GM23338 (cell line): ENCODE results near the gene MEI1.

Source experiments
- CREB1 ChIP-seq: fragments of 250-450 bp; sonication (Bioruptor Pico); IDR thresholded peaks from 2 replicates; pipeline ENCODE4 v1.5.0; 2020; ENCODE audit warnings: low read depth, mild to moderate bottlenecking, moderate library complexity
- CTCF ChIP-seq, 2 experiments: fragments of 200-600 bp in 1 of 2; sonication (generic) in 1 of 2; conservative IDR thresholded peaks; 2 replicates each; pipeline versions ENCODE4 v1.5.1 to v1.6.1; 2016 to 2017; ENCODE audit warnings: antibody characterized with exemption in 2 of 2, low read depth in 2 of 2, mild to moderate bottlenecking in 2 of 2, moderate library complexity in 1 of 2
- EZH2 ChIP-seq: fragments of 200-600 bp; sonication (generic); IDR thresholded peaks from one replicate; pipeline ENCODE4 v1.8.0; 2017; ENCODE audit warnings: antibody characterized with exemption, mild to moderate bottlenecking, low read depth; ENCODE audit not compliant: unreplicated experiment
- EZH2phosphoT487 ChIP-seq: fragments of 200-600 bp; sonication (generic); IDR thresholded peaks from one replicate; pipeline ENCODE4 v1.8.1; 2018; ENCODE audit warnings: antibody characterized with exemption; ENCODE audit not compliant: unreplicated experiment
- POLR2AphosphoS5 ChIP-seq: IDR thresholded peaks from 2 replicates; pipeline ENCODE4 v1.6.1; 2016; ENCODE audit warnings: antibody characterized with exemption, low read depth
- STAT1 ChIP-seq: IDR thresholded peaks from one replicate; pipeline ENCODE4 v1.6.1; 2016; ENCODE audit warnings: antibody characterized with exemption; ENCODE audit not compliant: unreplicated experiment
- ZNF462 ChIP-seq: fragments of 250-450 bp; sonication (Bioruptor Pico); IDR thresholded peaks from 2 replicates; pipeline ENCODE4 v1.5.0; 2020; ENCODE audit warnings: mild to moderate bottlenecking, moderate library complexity
- TF ChIP-seq, protein P1 (sequence below): IDR thresholded peaks from one replicate; pipeline ENCODE4 v1.6.1; 2018; ENCODE audit warnings: antibody characterized with exemption; ENCODE audit not compliant: unreplicated experiment

DNA sequence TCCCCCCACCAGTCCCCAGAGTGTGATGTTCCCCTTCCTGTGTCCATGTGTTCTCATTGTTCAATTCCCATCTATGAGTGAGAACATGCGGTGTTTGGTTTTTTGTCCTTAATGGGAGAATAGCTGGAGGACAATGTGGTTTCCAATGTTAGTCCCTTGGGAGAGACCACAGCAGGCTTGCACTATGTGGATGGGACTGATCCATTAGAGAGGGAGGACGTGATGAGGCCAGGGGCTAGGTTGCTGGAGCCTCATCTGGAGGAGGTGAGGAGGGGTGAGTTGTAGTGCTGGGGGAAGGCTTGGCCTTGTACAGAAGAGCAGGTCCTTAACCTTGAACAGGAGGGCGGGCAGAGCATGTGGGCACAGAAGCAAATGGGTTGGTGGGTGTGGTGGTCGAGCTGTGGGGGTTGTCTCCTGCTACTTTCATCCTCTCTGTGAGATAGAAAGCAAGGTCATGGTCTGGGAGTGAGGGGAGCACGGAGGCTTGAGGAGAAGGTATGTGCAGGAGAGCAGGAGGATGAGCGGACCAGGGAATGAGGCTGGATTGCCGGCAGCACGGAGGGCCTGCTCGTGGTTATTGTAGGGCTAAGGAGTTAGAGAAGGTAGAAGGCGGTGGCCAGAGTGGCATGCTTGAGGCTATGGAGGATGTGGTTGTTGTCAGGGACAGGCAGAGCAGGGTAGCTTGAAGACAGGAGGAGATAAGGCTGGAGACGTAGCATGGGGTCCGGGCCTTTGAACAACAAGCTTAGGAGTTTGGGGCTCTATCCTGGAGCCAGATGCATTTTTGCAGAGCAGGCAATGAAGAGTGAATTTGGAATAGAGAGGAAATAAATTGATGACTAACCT is 122.4 kb downstream of the MEI1 start:
- TF ChIP-seq CTCF (conservative IDR thresholded peaks at IDR 0.05; ENCODE audit: low read depth in 2 of 2) (no peak), EZH2phosphoT487 (no peak), EZH2 (no peak), POLR2AphosphoS5 (no peak), STAT1 (no peak), CREB1 (CRISPR knock-in tag) (no peak), ZNF462 (CRISPR knock-in tag) (no peak)
- TF ChIP-seq, protein P1, sequence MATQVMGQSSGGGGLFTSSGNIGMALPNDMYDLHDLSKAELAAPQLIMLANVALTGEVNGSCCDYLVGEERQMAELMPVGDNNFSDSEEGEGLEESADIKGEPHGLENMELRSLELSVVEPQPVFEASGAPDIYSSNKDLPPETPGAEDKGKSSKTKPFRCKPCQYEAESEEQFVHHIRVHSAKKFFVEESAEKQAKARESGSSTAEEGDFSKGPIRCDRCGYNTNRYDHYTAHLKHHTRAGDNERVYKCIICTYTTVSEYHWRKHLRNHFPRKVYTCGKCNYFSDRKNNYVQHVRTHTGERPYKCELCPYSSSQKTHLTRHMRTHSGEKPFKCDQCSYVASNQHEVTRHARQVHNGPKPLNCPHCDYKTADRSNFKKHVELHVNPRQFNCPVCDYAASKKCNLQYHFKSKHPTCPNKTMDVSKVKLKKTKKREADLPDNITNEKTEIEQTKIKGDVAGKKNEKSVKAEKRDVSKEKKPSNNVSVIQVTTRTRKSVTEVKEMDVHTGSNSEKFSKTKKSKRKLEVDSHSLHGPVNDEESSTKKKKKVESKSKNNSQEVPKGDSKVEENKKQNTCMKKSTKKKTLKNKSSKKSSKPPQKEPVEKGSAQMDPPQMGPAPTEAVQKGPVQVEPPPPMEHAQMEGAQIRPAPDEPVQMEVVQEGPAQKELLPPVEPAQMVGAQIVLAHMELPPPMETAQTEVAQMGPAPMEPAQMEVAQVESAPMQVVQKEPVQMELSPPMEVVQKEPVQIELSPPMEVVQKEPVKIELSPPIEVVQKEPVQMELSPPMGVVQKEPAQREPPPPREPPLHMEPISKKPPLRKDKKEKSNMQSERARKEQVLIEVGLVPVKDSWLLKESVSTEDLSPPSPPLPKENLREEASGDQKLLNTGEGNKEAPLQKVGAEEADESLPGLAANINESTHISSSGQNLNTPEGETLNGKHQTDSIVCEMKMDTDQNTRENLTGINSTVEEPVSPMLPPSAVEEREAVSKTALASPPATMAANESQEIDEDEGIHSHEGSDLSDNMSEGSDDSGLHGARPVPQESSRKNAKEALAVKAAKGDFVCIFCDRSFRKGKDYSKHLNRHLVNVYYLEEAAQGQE, result no peak
